ENCODE measurements around the gene GRK5.
A peak's percentile ranks its signal among the peaks of the same experiment; 100 is the strongest.

The GRK5 gene

DNA sequence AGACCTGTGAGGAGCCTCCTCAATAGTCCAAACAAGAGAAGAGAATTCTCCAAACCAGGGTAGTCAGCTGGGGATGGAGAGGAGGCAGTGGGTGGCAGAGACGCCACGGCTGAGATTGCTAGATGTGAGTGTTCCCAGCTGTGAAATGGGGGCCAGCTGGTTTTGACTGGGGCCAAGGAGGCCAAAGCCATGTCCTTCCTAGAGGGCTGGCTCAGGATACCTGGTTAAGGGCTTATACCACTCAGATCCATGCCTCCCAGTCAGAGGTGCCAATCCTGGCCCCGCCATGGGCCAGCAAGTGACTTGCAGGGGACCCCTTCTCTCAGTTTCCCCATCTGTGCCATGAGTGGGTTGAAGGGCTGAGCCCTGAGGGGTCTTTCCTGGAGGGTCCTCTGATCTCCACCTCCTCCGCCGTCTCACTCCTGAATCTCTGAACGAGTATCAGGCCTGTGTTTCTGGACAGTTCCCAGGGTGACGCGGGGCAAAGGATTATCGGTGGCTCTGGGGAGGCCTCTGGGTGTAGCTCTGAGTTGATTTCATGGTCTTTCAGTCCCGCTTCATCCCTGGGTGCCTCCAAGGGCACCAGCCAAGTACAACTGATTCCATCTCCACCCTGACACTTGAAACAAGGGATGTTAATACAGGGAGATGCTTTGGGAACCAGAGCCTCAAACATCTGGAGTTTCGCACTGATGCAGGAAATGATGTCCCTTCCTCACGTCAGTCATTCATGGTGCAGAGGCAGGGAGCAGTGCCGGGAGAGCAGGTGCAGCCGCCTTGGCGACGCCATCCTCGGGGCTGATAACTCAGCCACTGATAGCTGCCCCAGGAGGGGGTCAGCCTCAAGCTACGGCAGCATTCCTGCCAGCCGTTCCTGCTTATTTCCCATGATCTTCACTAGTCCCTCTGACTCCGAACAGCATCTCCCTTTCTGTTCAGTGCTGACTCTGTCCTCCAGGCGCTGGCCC, 208.4 kb downstream of the GRK5 start:
- TF ChIP-seq, protein P1, sequence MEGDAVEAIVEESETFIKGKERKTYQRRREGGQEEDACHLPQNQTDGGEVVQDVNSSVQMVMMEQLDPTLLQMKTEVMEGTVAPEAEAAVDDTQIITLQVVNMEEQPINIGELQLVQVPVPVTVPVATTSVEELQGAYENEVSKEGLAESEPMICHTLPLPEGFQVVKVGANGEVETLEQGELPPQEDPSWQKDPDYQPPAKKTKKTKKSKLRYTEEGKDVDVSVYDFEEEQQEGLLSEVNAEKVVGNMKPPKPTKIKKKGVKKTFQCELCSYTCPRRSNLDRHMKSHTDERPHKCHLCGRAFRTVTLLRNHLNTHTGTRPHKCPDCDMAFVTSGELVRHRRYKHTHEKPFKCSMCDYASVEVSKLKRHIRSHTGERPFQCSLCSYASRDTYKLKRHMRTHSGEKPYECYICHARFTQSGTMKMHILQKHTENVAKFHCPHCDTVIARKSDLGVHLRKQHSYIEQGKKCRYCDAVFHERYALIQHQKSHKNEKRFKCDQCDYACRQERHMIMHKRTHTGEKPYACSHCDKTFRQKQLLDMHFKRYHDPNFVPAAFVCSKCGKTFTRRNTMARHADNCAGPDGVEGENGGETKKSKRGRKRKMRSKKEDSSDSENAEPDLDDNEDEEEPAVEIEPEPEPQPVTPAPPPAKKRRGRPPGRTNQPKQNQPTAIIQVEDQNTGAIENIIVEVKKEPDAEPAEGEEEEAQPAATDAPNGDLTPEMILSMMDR (conservative IDR thresholded peaks at IDR 0.05) = no peak
- H3K27ac ChIP-seq = no peak overlapping the region

GRCh38 chr10:119416855-119417254, 209.5 kb downstream of the GRK5 start:
- H3K27ac ChIP-seq = no peak overlapping the region
- TF ChIP-seq, protein P1 (conservative IDR thresholded peaks at IDR 0.05) = peak; percentile 69

DNA sequence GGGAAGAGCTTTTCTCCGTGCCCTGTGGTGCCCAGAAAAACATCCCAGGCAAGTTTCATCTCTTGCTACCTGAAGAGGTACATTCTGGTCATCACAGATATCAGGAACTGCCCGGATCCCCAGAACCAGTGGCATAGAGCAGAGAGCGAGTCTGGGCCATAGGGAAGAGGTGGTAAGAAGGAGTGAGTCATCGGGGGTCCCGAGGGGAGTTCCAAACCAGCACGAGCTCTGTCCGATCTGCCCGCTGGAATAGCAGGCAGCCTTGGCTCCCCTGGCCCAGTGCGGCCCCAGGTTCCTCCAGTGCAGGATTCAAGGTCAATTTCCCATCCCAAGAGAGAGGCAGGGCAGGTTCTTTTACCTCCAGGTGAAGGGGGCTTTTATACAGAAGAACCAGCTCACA, 210.5 kb downstream of the GRK5 start:
- TF ChIP-seq, protein P1 (conservative IDR thresholded peaks at IDR 0.05) = no peak

DNA sequence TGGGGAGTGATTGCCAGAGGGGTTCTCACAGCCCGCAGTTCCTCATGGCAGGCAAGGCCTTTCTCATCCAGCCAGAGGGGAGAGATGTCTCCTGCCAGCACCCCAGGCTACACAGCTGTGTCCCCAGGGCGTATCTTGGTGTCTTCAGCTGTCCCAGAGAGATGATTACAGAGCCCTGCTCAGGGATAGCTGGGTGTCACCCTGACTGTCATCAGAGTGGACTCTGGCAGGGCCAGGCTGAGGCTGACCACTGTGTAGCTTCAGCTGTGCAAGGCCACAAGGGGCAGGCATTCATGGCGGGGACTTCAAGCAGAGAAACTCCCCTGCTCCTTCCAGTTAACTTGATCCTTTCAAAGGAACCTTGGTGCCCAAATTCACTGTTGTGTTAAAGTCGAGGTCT, 211.0 kb downstream of the GRK5 start:
- H3K27ac ChIP-seq = no peak overlapping the region
- TF ChIP-seq, protein P1 (conservative IDR thresholded peaks at IDR 0.05) = no peak

More for the DNA sequence above, 210.5 kb downstream of the GRK5 start:
- no peak overlapping the region for H3K27ac ChIP-seq

GRCh38 chr10:119419931-119420330, 212.6 kb downstream of the GRK5 start:
- H3K27ac ChIP-seq = no peak overlapping the region
- TF ChIP-seq, protein P1 (conservative IDR thresholded peaks at IDR 0.05) = no peak

DNA sequence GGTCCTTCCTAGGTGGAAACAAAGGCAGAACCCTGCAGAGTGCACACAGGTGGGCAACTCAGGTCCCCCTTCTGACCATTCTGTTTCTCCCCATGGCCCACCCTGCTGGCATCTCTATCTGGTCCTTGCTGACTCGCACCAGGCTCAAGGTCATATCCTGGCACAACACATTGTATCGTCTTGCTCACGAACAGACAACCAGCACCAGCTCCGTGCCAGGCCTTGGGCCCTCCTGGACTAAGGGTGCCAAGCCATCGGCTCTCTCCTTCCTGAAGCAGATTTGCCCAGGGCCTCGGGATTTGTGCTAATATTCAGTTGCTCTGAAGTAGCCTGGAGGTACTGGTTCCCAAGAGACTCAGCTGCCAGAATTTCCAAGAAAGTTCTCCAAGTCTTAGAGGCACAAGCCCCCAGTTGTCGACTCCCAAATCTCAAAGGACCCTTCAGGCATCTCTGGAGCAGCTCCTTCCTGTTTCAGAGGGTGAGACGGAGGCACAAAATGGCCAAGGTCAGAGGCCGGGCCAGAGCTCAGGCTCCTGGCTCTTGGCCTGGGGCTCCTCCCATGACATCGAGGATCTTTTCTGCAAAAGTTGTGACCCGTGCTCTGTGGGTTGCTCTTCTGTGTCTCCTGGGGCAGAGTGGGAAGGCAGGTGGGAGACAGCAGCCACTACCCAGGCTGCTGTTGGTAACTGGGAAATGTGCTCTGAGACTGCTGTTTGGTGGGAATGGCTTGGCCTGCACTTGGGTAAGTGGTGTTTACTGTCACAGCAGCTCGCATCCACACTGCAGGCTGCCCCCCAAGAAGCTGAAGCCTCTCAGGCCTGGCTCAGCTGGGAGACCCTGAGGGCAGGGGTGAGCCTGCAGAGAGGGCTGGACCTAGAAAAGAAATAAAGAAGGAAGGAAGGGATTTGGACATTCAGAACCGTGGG, 213.8 kb downstream of the GRK5 start:
- TF ChIP-seq, protein P1 (conservative IDR thresholded peaks at IDR 0.05) = no peak
- H3K27ac ChIP-seq = no peak overlapping the region
